Measurements from ENCODE around the gene MYRIP. TPM values are rescaled to one million over a fixed set of nuclear protein-coding genes. Genes with fewer than 3 reads are reported as not detected.

Gene MYRIP
- total RNA-seq, 4 donors from 2014 or later, result 1.4 to 4.4 (median 2.8) TPM

- Histone ChIP-seq H3K36me3 (no peaks in the 10 kb centered on the region), H3K27ac (no peak overlapping the region), H3K9me3 (no peaks in the 10 kb centered on the region), H3K4me3 (no peak overlapping the region), H3K4me1 (no peaks in the 10 kb centered on the region), H3K27me3 (no peaks in the 10 kb centered on the region)
- no peak for TF ChIP-seq CTCF (IDR thresholded peaks at IDR 0.05)
- no peak for TF ChIP-seq POLR2A (IDR thresholded peaks at IDR 0.05)
- TF ChIP-seq POLR2AphosphoS5 (IDR thresholded peaks at IDR 0.05), result no peak
- no peak for TF ChIP-seq EP300 (IDR thresholded peaks at IDR 0.05)
- no peak for DNase-seq (ENCODE audit: low spot score in 2 of 2)
- 74% methylated on average over 9 of the region's 9 CpGs for WGBS
These were observed 307.2 kb downstream of the MYRIP start for GRCh38 chr3:40116478-40117177.

- WGBS, result 97% methylated on average over 2 of the region's 2 CpGs
These were observed 308.7 kb downstream of the MYRIP start for GRCh38 chr3:40118091-40118490.

GRCh38 chr3:40120067-40120692 lies 310.8 kb downstream of the MYRIP start:
- H3K27ac ChIP-seq, result no peak overlapping the region
- no peaks in the 10 kb centered on the region for H3K4me1 ChIP-seq
- no peak for TF ChIP-seq CTCF (IDR thresholded peaks at IDR 0.05)
- TF ChIP-seq POLR2A (IDR thresholded peaks at IDR 0.05), result no peak
- TF ChIP-seq EP300 (IDR thresholded peaks at IDR 0.05), result no peak
- no peak for TF ChIP-seq POLR2AphosphoS5 (IDR thresholded peaks at IDR 0.05)
- WGBS, result 58% methylated on average over 3 of the region's 3 CpGs
- no peak for DNase-seq (ENCODE audit: low spot score in 2 of 2)
- no peak overlapping the region for H3K4me3 ChIP-seq
- H3K27me3 ChIP-seq, result no peaks in the 10 kb centered on the region
- H3K36me3 ChIP-seq, result no peaks in the 10 kb centered on the region
- no peaks in the 10 kb centered on the region for H3K9me3 ChIP-seq

More at GRCh38 chr3:40118091-40118490, 308.7 kb downstream of the MYRIP start:
- Histone ChIP-seq H3K27me3 (no peaks in the 10 kb centered on the region), H3K4me1 (no peaks in the 10 kb centered on the region), H3K9me3 (no peaks in the 10 kb centered on the region), H3K4me3 (no peak overlapping the region), H3K27ac (no peak overlapping the region), H3K36me3 (no peaks in the 10 kb centered on the region)
- TF ChIP-seq CTCF (IDR thresholded peaks at IDR 0.05) (no peak), POLR2A (IDR thresholded peaks at IDR 0.05) (no peak), EP300 (IDR thresholded peaks at IDR 0.05) (no peak)
- no peak for DNase-seq (ENCODE audit: low spot score in 2 of 2)

DNA sequence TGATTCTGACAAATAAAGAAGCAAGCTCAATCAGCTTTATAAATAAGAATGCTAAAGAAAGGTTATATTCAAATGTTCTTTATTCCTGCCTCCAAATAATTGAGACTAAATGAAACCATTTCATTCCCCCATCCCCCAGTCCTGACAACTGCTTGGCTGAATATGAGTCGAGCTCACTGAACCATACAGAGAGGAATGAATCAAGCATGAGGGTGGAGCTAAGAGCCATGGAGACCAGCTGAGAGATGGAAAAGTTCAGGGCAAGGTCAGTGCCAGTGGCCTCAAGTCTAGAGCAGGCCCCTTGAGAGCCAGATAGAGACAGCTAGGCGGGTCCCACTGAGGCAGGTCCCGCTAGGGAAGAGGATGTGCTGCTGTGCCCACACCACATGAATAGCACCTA lies 311.4 kb downstream of the MYRIP start:
- no peak overlapping the region for H3K27ac ChIP-seq
- H3K36me3 ChIP-seq, result no peaks in the 10 kb centered on the region
- H3K4me1 ChIP-seq, result no peaks in the 10 kb centered on the region
- 72% methylated on average over 3 of the region's 3 CpGs for WGBS
- H3K27me3 ChIP-seq, result no peaks in the 10 kb centered on the region
- TF ChIP-seq CTCF (IDR thresholded peaks at IDR 0.05) (no peak), POLR2A (IDR thresholded peaks at IDR 0.05) (no peak), POLR2AphosphoS5 (IDR thresholded peaks at IDR 0.05) (no peak), EP300 (IDR thresholded peaks at IDR 0.05) (no peak)
- DNase-seq (ENCODE audit: low spot score in 2 of 2), result no peak
- H3K9me3 ChIP-seq, result no peaks in the 10 kb centered on the region
- no peak overlapping the region for H3K4me3 ChIP-seq

DNA sequence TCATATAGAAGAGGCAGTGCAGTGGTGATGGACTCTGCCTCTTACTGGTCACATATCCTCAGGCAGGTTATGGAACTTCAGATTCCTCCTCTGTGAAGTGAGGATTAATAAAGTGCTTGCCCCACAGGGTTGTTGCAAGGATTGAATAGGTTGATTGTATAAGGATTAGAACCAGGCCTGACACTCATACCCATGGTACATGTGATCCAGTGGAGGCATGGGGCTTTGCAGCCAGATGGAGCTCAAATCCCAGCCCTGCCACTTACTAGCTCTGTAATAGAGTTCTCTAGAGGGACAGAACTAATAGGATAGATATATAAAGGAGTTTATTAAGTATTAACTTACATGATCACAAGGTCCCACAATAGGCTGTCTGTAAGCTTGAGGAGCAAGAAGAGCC lies 315.5 kb downstream of the MYRIP start:
- no peaks in the 10 kb centered on the region for H3K36me3 ChIP-seq
- H3K9me3 ChIP-seq, result no peaks in the 10 kb centered on the region
- no peaks in the 10 kb centered on the region for H3K27me3 ChIP-seq
- H3K27ac ChIP-seq, result no peak overlapping the region
- no peak for DNase-seq (ENCODE audit: low spot score in 2 of 2)
- no peak overlapping the region for H3K4me3 ChIP-seq
- no peaks in the 10 kb centered on the region for H3K4me1 ChIP-seq
- TF ChIP-seq EP300 (IDR thresholded peaks at IDR 0.05) (no peak), POLR2A (IDR thresholded peaks at IDR 0.05) (no peak), CTCF (IDR thresholded peaks at IDR 0.05) (no peak), POLR2AphosphoS5 (IDR thresholded peaks at IDR 0.05) (no peak)

Measured in suprapubic skin (tissue), 4 donors.